Subcutaneous adipose tissue (tissue), 4 donors: ENCODE data around the gene CFAP77. TPM values are rescaled to one million over a fixed set of nuclear protein-coding genes. Genes with fewer than 3 reads are reported as not detected.

Experiments used
- total RNA-seq, 4 donors: library from RNA; depleted of rRNA; stranded (reverse); fragments of >200 nt; gene quantifications; one replicate each; pipeline ENCODE4 v1.1.0, GENCODE V29; 2016
- TF ChIP-seq, protein P1 (sequence below): fragments of 450-650 bp; IDR thresholded peaks from one replicate; pipeline ENCODE4 v1.5.1; 2016; ENCODE audit warnings: low read depth, mild to moderate bottlenecking, control low read depth, antibody characterized with exemption, moderate library complexity

CFAP77 gene
- total RNA-seq, 4 donors from 2014 or later = not detected

DNA sequence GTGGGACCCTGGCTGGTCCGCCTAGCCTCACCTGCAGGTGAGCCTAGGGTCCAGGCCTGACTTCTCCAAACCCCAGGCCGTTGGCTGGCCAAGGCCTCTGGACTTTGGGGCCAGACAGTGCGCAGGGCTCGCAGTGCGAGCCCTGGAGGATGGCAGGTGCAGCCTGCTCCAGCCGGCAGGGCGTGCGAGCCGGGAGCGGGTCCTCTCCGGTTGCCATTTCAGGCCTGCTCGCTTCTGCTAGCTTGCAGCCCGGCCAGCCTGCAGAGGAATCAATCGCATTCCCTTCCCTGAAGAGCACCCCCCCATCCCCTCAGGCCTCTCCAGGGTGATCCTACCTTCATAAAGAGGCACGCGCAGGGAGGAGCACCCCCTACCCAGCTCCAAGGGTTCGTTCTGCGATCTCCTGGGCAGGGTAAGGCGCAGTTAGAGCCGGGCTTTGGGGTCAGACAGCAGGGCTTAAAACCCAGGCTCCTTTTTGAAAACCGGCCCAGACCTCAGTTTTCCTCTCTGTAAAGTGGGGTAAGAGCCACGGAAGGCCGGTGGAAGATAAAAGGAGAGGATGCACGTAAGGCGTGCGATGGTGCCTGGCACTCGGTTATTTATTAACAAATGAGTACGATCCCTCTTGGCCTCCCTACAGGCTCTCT is 178.6 kb downstream of the CFAP77 start:
- TF ChIP-seq, protein P1, sequence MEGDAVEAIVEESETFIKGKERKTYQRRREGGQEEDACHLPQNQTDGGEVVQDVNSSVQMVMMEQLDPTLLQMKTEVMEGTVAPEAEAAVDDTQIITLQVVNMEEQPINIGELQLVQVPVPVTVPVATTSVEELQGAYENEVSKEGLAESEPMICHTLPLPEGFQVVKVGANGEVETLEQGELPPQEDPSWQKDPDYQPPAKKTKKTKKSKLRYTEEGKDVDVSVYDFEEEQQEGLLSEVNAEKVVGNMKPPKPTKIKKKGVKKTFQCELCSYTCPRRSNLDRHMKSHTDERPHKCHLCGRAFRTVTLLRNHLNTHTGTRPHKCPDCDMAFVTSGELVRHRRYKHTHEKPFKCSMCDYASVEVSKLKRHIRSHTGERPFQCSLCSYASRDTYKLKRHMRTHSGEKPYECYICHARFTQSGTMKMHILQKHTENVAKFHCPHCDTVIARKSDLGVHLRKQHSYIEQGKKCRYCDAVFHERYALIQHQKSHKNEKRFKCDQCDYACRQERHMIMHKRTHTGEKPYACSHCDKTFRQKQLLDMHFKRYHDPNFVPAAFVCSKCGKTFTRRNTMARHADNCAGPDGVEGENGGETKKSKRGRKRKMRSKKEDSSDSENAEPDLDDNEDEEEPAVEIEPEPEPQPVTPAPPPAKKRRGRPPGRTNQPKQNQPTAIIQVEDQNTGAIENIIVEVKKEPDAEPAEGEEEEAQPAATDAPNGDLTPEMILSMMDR = no peak

DNA sequence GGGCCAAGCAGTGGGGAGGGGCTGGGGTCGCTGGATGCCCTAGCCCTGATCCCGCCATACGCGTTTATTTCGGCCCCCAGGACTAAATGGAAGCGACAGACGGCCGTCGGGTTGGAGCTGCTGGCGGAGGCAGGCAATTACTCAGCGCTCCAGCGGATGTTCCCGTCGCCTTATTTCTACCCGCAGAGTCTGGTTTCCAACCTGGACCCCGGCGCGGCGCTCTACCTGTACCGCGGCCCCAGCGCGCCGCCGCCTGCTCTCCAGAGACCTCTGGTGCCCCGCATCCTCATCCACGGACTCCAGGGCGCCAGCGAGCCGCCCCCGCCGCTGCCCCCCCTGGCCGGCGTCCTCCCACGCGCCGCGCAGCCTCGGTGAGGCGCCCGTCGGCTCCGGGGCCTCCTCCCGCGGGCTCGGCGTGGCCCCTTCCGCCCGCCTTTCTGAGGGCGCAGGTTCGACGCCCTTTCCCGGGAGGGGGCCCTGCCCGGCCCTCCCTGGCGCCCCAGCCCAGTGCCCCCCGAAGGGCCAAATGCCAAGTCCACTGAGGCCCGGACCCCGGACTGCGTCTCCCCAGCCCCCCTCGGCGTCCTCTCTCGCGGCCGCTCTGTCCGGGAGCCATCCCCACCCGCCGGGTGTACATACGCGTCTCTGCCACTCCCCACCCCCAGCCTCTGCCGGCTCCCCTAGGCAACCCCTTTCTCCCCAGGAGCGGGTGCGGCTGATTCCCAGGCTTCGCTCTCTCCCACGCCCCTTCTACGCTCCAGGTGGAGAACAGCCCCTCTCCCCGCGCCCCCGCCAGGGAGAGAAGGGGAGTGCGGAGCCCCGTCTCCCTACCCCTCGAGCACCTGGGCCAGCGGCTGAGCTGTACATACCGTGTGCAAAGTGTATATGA is 179.4 kb downstream of the CFAP77 start:
- TF ChIP-seq, protein P1 = no peak

DNA sequence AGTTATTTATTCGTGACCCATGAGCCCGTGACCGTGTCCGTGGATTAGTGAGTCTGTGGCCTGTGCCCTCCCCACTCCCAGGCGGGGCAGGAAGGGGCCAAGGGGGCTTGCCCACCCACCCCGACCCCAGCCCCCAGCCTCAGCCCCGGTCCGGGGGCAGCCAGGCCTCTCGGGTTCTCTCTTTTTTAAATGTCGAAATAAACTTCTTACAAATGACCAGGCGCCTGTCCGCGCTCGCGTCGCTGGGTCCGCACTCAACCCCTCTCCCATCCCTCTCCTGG is 180.0 kb downstream of the CFAP77 start:
- TF ChIP-seq, protein P1 = no peak

DNA sequence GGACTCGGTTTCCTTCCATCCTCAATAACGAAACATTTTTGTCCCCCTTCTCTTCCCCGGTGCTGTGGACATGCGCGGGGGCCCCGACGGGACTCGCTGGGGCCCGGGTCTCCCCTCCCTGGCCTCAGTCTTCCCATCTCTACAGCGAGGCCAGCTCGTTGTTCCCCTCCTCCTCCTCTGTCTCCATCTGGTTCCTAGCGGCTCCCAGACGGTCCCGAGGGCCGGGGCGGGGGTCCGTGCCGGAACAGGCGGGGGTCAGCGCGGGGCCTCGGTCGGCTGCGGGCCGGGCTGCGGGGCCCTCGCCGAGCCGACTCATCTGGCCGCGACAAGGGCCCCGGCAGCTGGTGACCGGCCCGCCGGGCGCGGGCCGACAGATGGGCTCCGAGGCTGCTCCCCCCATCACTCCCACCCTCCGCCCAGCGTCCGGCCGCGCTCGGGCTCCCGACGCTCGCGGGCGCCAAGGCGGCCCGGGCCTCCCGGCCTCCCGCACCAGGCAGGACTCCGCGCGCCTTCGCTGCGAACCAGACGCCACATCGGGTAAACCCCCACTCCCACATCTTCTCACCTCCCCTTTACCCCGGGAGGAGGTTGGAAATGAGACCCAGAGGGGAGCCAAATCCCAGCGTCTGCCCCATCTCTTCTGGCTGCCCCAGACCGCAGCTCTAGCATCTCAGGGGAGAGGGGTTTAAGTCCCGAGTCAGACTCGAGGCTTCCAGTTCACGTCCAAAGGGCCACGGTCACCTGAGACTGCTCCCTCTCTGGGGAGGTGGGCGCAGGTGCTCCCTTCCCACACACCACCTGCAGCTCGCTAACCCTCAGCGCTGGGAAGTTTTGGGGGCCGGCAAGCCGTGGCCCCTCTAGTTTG is 180.5 kb downstream of the CFAP77 start:
- TF ChIP-seq, protein P1 = no peak

GRCh38 chr9:132591244-132591643 is 181.2 kb downstream of the CFAP77 start:
- TF ChIP-seq, protein P1 = no peak

DNA sequence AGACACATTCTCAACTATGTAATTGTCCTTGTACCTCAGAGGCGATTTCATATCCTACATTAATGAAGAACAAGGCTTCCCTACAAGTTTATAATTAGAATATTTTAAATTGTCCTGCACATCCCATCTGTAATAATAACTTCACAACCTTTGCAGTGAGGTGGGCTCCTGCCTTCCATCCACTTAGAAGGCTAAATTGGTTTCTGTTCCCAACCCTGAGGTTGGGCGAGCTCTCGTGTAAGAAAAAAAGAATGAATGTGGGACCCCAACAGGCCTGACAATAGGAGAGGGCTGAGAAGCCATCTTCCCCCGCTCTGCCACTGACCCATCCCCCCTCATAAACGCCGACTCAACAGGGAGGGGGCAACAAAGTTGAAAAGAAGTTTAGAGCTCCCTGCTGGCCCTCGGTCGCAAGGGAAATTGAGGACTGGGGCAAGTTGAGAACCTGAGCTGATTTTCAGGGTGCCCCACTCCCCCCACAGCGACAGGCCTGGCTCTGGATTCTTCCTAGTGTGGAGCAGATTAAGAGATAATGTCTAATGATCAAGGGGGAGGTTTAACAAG is 181.8 kb downstream of the CFAP77 start:
- TF ChIP-seq, protein P1 = no peak

DNA sequence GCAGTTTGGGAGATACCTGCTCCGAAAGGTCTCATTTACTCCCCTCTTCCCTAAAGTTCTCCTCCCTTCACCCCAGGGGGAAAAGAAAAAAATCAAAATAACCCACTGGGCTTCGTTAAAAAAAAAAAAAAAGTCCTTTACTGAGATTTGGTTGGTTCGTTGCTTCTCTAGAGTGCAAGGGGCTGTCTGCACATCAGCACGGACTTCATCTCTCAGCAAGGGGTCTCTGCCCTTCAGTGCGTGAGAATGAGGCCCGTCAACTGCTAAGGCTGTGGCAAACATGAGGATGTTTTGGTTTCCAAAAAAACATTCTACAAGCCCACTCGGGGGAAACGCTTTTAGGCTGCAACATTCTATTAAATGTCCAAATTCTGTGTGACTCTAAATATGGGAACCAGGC is 182.4 kb downstream of the CFAP77 start:
- TF ChIP-seq, protein P1 = no peak
